Natural killer cell (primary cell): Measurements from ENCODE around the gene FAM151A. TPM values are rescaled to one million over a fixed set of nuclear protein-coding genes. Genes with fewer than 3 reads are reported as not detected.

ENCODE experiments used
- ATAC-seq, 3 donors: fragments of 150-1000 bp in 2 of 3; fragments of 200-7000 bp in 1 of 3; cut with Tn5 transposase; 1 replicate in 1 of 3; 2 replicates in 2 of 3; pipeline ENCODE4 v1.10.0; 2021; ENCODE audit warnings: mild to moderate bottlenecking in 2 of 3, moderate library complexity in 2 of 3
- DNase-seq, 2 donors: peaks; one replicate each; pipeline versions ENCODE4 v3.0.0 to v3.0.0-alpha.2; 2013 to 2021; ENCODE audit warnings: mixed read lengths in 1 of 2
- H3K27ac ChIP-seq: one replicate; pipeline ENCODE4 v1.5.1; 2013; ENCODE audit warnings: mild to moderate bottlenecking, low read length
- H3K27me3 ChIP-seq: one replicate; pipeline ENCODE4 v1.6.1; 2013; ENCODE audit warnings: low read length; ENCODE audit not compliant: control insufficient read depth, insufficient read depth
- H3K36me3 ChIP-seq: one replicate; pipeline ENCODE4 v1.6.1; 2013; ENCODE audit warnings: low read length; ENCODE audit not compliant: control insufficient read depth, insufficient read depth
- H3K4me1 ChIP-seq: one replicate; pipeline ENCODE4 v1.6.1; 2013; ENCODE audit warnings: low read length; ENCODE audit not compliant: control insufficient read depth, insufficient read depth
- H3K4me3 ChIP-seq: one replicate; pipeline ENCODE4 v1.5.1; 2013; ENCODE audit warnings: low read length
- H3K9me3 ChIP-seq: one replicate; pipeline ENCODE4 v1.6.1; 2013; ENCODE audit warnings: low read length; ENCODE audit not compliant: control insufficient read depth, insufficient read depth
- H3K27ac Mint-ChIP-seq, 2 donors: one replicate each; pipeline ENCODE4 v1.8.0; 2022; ENCODE audit warnings: mild to moderate bottlenecking in 2 of 2, mixed read lengths in 2 of 2, moderate library complexity in 1 of 2
- H3K27me3 Mint-ChIP-seq, 2 donors: one replicate each; pipeline ENCODE4 v1.8.0; 2022; ENCODE audit warnings: low read depth in 2 of 2, mixed read lengths in 2 of 2
- H3K36me3 Mint-ChIP-seq: one replicate; pipeline ENCODE4 v1.8.0; 2022; ENCODE audit warnings: mixed read lengths
- H3K4me1 Mint-ChIP-seq, 2 donors: one replicate each; pipeline ENCODE4 v1.8.0; 2022; ENCODE audit warnings: mixed read lengths in 2 of 2
- H3K4me3 Mint-ChIP-seq: one replicate; pipeline ENCODE4 v1.8.0; 2022; ENCODE audit warnings: mild to moderate bottlenecking, moderate library complexity, mixed read lengths
- H3K9me3 Mint-ChIP-seq, 2 donors: one replicate each; pipeline ENCODE4 v1.8.0; 2022; ENCODE audit warnings: mixed read lengths in 2 of 2
- WGBS: methylation state at CpG from one replicate; pipeline ENCODE4 v1.1.7; 2013; ENCODE audit warnings: missing lambda C conversion rate; ENCODE audit not compliant: insufficient coverage; 5-methylcytosine and 5-hydroxymethylcytosine counted together
- intact Hi-C: fragments of 100-400 bp; cut with micrococcal nuclease; formaldehyde crosslinking; loops from one replicate; pipeline ENCODE4 v1.14.2; 2022
- total RNA-seq, 4 donors: library from RNA; stranded (reverse); fragments of 120-200 nt in 1 of 4; gene quantifications; one replicate each; pipeline versions ENCODE4 v1.2.3 to v1.2.4, GENCODE V29; 2013 to 2022
- TF ChIP-seq, protein P1 (sequence below): fragments of 200-600 bp; IDR thresholded peaks from one replicate; pipeline ENCODE4 v1.8.0; 2022; ENCODE audit warnings: antibody characterized with exemption

FAM151A gene
- total RNA-seq, 3 donors from 2014 or later (not counting 1 experiment from before 2014, with no cell fraction given), result not detected

DNA sequence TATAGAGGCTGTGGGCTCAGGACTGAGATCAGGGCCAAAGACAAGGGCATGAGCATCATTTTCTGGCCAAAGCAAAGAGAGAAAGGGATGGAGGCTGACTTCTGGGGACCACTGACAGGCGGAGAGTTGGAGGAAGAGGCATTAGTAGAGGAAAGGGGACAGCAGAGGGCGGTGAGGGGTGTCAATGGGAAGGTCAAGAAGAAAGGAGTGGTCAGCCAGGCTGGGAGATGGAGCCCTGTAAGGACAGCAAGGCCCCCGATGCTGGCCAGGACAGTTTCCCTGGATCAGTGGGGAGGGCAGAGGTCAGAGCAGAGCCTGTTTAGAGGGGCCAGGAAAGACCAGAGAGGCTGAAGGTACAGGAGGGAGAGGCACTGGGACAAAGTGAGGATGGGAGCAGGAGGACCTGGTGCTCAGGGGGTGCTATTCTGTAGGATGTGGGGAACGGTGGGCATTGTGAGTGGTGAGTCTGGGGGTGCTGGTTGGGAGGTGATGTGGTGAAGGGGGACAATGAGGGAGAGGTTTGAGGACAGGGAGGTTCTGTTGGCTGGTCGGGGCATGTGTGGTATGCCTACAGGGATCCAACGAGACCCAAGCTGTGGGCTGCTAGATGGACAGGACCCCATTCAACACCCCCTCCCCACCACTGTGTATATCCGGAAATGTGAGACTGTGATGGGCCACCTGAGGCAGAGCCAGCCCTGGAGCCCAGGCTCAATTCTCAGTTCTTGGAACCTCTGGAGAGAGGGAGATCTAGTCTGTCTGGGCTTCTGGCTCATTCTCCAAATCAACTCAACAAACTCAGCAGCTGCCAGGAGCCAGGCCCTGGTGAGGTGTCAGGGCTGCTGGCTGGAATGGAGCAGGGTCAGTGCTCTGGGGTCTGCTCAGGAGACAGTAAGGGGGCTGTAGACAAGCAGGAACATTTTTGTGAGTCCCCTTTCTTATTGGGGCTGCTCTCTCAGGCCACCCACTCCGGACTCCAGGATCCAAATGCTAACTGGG lies 1.4 kb upstream of the FAM151A start:
- no peaks in the 10 kb centered on the region for H3K4me1 ChIP-seq
- H3K4me3 ChIP-seq, result no peak overlapping the region
- Mint-ChIP-seq H3K27ac (no peak overlapping the region), H3K36me3 (no peaks in the 10 kb centered on the region), H3K4me1 (no peaks in the 10 kb centered on the region), H3K4me3 (no peak overlapping the region), H3K27me3 (peaks cover 0 to 3% of the 10 kb centered on the region in 2 donors), H3K9me3 (no peaks in the 10 kb centered on the region)
- H3K27ac ChIP-seq, result no peak overlapping the region
- DNase-seq (no peak), ATAC-seq (no peak)
- H3K36me3 ChIP-seq, result no peaks in the 10 kb centered on the region
- TF ChIP-seq, protein P1, sequence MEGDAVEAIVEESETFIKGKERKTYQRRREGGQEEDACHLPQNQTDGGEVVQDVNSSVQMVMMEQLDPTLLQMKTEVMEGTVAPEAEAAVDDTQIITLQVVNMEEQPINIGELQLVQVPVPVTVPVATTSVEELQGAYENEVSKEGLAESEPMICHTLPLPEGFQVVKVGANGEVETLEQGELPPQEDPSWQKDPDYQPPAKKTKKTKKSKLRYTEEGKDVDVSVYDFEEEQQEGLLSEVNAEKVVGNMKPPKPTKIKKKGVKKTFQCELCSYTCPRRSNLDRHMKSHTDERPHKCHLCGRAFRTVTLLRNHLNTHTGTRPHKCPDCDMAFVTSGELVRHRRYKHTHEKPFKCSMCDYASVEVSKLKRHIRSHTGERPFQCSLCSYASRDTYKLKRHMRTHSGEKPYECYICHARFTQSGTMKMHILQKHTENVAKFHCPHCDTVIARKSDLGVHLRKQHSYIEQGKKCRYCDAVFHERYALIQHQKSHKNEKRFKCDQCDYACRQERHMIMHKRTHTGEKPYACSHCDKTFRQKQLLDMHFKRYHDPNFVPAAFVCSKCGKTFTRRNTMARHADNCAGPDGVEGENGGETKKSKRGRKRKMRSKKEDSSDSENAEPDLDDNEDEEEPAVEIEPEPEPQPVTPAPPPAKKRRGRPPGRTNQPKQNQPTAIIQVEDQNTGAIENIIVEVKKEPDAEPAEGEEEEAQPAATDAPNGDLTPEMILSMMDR, result no peak
- no peaks in the 10 kb centered on the region for H3K27me3 ChIP-seq
- intact Hi-C loops, result no loop called here
- WGBS, result 87% methylated on average over 6 of the region's 8 CpGs
- H3K9me3 ChIP-seq, result no peaks in the 10 kb centered on the region

DNA sequence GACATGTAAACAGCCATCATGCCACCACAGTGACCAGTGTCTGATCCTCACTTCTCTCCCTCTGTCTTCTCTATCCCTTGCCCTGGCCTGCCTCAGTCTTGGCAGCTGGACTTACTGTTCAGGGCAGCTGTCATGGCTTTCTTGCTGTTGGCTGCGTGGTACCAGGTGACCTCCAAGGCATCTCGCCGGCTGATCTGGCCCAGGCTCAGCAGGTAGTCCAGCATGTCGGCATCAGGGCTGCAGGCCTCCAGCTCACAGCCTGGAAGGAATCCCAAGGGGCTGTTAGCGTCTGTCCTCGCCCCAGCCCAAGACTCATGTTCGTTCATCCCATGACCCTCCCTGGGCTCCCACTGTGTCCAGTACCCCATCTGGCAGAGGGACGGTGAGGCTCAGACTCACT lies 3.6 kb downstream of the FAM151A start:
- Histone ChIP-seq H3K27ac (no peak overlapping the region), H3K9me3 (no peaks in the 10 kb centered on the region), H3K36me3 (no peaks in the 10 kb centered on the region), H3K4me3 (no peak overlapping the region), H3K4me1 (no peaks in the 10 kb centered on the region), H3K27me3 (no peaks in the 10 kb centered on the region)
- H3K27me3 Mint-ChIP-seq, result peaks cover 5 to 8% of the 10 kb centered on the region in 2 donors
- DNase-seq, result no peak
- ATAC-seq, result no peak
- H3K36me3 Mint-ChIP-seq, result no peaks in the 10 kb centered on the region
- WGBS, result 85% methylated on average over 8 of the region's 8 CpGs
- H3K27ac Mint-ChIP-seq, result no peak overlapping the region
- no peak overlapping the region for H3K4me3 Mint-ChIP-seq
- intact Hi-C loops, result no loop called here
- H3K9me3 Mint-ChIP-seq, result no peaks in the 10 kb centered on the region
- TF ChIP-seq, protein P1, result no peak
- H3K4me1 Mint-ChIP-seq, result no peaks in the 10 kb centered on the region

DNA sequence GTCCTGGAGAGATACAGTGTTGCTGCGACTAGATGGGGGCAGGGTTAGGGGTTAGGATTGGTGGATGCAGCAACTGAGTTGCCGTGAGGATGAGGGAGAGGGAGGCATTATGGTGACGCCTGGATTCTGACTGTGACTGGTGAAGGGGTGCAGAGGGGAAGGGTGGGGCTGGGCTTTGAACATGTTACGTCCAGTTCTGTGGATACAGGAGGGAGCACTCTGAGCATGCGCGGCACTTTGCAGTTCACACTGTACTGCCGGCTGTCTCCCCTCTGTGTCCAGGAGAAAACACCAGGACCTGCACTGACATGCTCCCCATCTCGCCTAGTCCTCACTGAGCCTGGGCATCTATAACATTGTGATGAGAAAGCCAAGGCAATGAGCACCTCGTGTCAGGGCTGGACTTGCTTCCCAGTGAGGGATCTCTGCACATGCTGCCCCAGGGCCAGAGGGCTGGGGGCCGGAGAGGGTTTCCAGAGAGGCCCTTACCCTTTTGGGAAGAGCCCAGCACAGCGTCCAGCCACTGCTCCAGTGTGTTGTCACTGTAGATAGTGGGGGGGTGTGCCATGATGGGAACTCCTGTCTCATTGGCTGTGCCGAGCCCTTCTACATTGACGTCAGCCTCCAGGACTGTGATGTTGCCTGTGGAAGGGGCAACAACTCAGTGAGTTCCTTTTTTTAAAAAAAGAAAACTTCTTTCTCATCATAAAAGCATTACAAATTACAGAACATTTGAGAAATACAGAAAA lies 7.6 kb downstream of the FAM151A start:
- no peak for ATAC-seq
- Mint-ChIP-seq H3K27me3 (peaks cover 5 to 8% of the 10 kb centered on the region in 2 donors), H3K9me3 (no peaks in the 10 kb centered on the region), H3K27ac (no peak overlapping the region), H3K4me1 (no peaks in the 10 kb centered on the region), H3K4me3 (no peak overlapping the region), H3K36me3 (no peaks in the 10 kb centered on the region)
- H3K27ac ChIP-seq, result no peak overlapping the region
- no peaks in the 10 kb centered on the region for H3K27me3 ChIP-seq
- TF ChIP-seq, protein P1, result no peak
- 90% methylated on average over 13 of the region's 13 CpGs for WGBS
- no peaks in the 10 kb centered on the region for H3K36me3 ChIP-seq
- intact Hi-C loops, result no loop called here
- H3K4me1 ChIP-seq, result no peaks in the 10 kb centered on the region
- H3K4me3 ChIP-seq, result no peak overlapping the region
- no peak for DNase-seq
- no peaks in the 10 kb centered on the region for H3K9me3 ChIP-seq
